GM21717 (cell line): ENCODE measurements around the gene TMTC1.

ENCODE experiments used
- ATAC-seq: cut with Tn5 transposase; IDR thresholded peaks from one replicate; pipeline ENCODE4 v1.9.1; 2021; ENCODE audit warnings: mild to moderate bottlenecking, moderate library complexity; ENCODE audit not compliant: unreplicated experiment

The TMTC1 gene

GRCh38 chr12:29713729-29714128, 70.0 kb downstream of the TMTC1 start:
- no peak for ATAC-seq

- no peak for ATAC-seq
These were observed 72.4 kb downstream of the TMTC1 start for GRCh38 chr12:29711381-29711780.

GRCh38 chr12:29710104-29710503, 73.6 kb downstream of the TMTC1 start:
- ATAC-seq: no peak

GRCh38 chr12:29709496-29710040, 74.2 kb downstream of the TMTC1 start:
- ATAC-seq: no peak

GRCh38 chr12:29709054-29709453, 74.7 kb downstream of the TMTC1 start:
- ATAC-seq: no peak

- no peak for ATAC-seq
These were observed 75.9 kb downstream of the TMTC1 start for GRCh38 chr12:29707846-29708245.

GRCh38 chr12:29706311-29706710, 77.4 kb downstream of the TMTC1 start:
- no peak for ATAC-seq

- no peak for ATAC-seq
These were observed 80.2 kb downstream of the TMTC1 start for GRCh38 chr12:29703528-29703927.

- ATAC-seq: no peak
These were observed 80.8 kb downstream of the TMTC1 start for GRCh38 chr12:29702972-29703371.

- no peak for ATAC-seq
These were observed 81.5 kb downstream of the TMTC1 start for GRCh38 chr12:29702222-29702621.

GRCh38 chr12:29700761-29701481, 82.8 kb downstream of the TMTC1 start:
- no peak for ATAC-seq

GRCh38 chr12:29698756-29699155, 85.0 kb downstream of the TMTC1 start:
- no peak for ATAC-seq

- ATAC-seq: no peak
These were observed 87.9 kb downstream of the TMTC1 start for GRCh38 chr12:29695800-29696199.

- no peak for ATAC-seq
These were observed 88.7 kb downstream of the TMTC1 start for GRCh38 chr12:29695026-29695425.

- ATAC-seq: no peak
These were observed 89.7 kb downstream of the TMTC1 start for GRCh38 chr12:29694002-29694401.

- no peak for ATAC-seq
These were observed 91.5 kb downstream of the TMTC1 start for GRCh38 chr12:29692237-29692636.

GRCh38 chr12:29691161-29691854, 92.4 kb downstream of the TMTC1 start:
- ATAC-seq: no peak

- ATAC-seq: no peak
These were observed 93.0 kb downstream of the TMTC1 start for GRCh38 chr12:29690728-29691127.

- ATAC-seq: no peak
These were observed 94.8 kb downstream of the TMTC1 start for GRCh38 chr12:29688914-29689313.

GRCh38 chr12:29682088-29682487, 101.7 kb downstream of the TMTC1 start:
- ATAC-seq: no peak

- no peak for ATAC-seq
These were observed 102.4 kb downstream of the TMTC1 start for GRCh38 chr12:29681370-29681769.

GRCh38 chr12:29676676-29677075, 107.1 kb downstream of the TMTC1 start:
- ATAC-seq: no peak
